ENCODE results near the gene NLGN2.
"Not testable (repeated sequence)": the region's sequence is repeated elsewhere in the genome, so short reads cannot be mapped to it uniquely, and the experiment has no call there.

The NLGN2 gene

DNA sequence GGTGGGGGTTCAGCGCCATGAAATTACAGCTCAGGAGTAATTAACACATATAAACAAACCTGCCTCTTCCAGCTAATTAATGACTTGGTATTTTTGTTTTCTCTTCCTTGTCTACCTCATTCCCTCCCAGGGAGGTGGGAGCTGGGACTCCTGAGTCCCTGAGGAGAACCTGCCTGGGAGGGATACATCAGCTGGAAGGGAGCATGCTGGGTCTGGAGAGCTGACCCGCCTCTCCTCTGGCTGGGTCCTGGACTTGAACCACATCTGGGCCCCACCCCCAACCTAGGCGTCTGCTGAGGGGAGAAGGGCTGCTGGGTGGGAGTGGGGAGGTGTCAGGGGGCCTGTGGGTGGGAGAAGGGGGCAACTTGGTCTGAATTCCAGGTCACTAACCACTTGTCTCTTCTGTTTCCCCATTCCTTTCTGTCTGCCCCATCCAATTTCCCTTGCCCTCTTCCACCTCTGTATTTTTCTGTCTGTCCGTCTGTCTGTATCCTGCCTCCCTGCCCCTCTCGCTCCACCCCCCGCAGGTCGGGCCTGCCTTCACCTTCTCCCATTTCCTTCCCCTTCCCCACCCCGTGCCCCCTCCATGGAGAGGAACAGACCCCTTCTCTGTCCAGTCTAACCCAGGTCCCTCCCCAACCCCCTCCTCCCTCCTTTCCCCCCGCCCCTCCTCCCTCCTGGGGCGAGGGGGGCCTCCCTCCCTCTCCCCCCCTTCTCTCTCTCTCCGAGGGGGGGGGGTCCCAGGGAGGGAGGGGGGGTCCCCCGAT lies at the start of gene NLGN2:
TSS of gene NLGN2 (plus strand) at position 361 of the 767 bp plus-strand sequence. CDS start 411 bp downstream, outside the sequence.
- DNase-seq: no peak

DNA sequence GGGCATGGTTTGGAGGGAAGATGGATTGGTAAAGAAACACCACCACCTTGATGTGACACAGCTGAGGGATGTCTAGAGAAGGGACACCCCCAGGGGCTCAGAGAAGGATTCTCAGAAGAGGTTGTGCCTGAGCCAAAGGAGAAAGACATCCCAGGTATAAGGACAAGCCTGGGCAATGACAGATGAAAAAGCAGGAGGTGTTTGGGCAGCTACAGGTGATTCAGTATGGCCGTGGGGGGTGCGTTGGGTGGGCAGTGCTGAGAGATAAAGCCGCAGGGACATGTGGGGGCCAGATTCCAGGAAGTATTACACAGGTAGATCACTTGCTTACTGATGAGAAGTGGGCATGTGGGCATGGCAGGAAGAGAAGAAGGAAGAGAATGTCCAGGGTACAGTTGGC lies 45.7 kb upstream of the NLGN2 start:
- no peak for DNase-seq

DNA sequence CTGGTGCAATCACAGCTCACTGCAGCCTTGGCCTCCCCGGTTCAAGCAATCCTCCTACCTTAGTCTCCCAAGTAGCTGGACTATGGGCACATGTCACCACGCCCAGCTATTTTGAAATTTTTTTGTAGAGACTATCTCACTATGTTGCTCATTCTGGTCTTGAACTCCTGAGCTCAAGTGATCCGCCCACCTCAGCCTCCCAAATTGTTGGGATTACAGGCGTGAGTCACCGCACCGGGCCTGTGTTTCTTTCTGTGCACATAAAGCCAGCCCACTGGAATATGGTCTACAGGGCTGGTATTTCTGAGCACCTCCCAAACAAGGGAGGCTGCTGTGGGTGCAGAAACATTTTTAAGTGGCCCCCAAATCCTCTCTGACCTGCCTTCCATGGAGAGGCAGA lies 44.3 kb upstream of the NLGN2 start:
- DNase-seq: no peak

DNA sequence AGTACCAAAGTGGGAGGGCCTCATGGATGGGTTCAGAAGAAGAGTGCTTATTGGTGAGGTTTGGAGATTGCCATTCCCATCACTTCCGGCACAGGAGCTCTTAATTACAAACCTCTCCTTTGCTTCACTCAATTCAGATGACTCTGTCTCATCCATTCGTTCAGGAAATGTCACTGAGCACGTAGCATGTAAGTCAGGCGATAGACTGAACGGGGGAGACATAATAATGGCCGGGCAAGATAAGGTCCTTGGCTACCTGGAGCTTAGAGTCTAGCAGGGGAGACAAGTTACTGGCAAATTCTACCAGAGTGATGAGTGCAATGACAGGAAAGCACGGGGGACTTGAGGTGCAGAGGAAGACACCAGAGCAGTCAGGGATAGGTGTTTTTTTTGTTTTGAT lies 41.7 kb upstream of the NLGN2 start:
- DNase-seq: not testable (repeated sequence)

DNA sequence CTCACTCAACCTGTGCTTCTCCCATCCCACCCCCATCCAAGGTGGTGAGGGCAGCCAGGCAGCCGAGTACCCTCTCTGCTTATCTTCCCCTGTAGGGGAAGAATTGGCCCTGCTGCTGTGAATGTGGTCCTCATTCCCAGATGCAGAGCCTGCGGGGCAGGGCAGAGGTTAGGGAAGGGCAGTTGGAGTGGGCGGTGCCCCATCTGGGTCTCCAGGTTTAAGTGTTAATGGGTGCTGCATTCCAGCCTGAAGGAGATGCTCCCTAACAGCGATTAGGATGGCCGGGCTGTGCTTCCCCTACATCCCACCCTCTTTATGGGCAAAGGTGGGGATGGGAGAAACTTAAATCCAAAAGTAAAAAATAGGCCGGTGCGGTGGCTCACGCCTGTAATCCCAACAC lies 40.6 kb upstream of the NLGN2 start:
- no peak for DNase-seq

DNA sequence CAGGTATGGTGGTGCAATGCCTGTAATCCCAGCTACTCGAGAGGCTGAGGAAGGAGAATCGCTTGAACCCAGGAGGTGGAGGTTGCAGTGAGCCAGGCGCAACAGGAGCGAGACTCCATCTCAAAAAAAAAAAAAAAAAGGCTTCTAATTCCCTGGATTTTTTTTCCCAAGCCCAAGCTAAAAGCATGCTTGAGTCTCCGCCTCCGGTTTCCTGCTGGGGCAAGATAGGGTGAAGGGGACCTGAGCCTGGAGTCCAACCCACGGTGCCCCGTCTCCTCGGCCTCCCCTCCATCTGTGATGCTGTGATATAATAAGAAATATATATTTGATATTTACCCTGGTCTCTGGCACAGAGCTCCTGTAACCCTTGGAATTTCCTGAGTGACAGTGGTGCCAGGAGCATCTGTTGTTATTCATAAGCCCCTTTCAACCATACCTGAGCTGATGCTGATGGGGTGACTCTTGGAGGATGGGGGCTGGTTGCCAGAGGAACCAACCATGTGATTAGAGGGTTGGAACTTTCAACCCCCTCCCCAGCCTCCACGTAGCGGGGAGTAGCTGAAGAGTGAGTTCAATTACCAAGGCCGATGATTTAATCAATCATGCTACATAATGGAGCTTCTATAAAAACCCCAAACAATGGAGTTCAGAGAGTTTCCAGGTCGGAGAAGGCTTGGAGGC lies 39.6 kb upstream of the NLGN2 start:
- DNase-seq: no peak

DNA sequence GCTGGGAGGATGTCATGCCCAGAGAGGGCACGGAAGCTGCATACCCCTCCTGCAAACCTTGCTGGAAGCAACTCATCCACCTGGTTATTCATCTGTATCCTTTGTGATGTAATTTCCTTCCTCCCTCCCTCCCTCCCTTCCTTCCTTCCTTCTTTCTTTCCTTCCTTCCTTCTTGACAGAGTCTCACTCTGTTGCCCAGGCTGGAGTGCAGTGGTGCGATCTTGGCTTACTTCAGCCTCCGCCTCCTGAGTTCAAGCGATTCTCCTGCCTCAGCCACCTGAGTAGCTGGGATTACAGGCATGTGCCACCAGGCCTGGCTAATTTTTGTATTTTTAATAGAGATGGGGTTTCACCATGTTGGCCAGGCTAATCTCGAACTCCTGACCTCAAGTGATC lies 39.0 kb upstream of the NLGN2 start:
- not testable (repeated sequence) for DNase-seq

DNA sequence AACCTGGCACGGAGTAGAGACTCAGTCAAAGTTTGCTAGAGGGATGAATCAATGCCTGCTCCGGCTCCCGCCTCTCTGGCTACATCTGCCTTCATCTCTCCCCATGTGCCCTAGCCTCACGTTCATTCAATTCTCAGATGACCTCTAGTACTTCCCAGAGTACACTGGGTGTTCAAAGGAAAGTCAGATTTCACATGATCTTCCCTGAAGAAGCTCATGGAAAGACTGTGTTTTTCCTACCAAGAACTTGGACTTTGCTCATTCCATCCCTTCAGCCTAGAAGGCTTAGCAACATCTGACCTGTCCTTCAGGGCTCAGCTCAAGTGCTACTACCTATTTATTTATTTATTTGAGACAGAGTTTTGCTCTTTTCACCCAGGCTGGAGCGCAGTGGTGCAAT lies 37.8 kb upstream of the NLGN2 start:
- DNase-seq: no peak

DNA sequence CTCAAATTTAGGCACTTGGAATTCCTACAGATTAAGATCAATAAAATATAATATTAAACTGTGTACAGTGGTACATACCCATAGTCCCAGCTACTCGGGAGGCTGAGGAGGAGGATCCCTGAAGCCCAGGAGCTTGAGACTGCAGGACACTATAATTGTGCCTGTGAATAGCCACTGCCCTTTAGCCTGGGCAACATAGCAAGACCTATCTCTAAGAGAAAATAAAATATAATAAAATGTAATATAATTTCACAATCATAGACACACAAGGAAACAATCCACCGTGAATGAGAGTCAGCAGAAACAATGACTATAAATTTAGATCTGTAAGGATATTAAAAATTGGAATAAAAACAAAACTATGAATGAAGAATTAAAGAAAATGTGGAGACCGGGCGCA lies 36.8 kb upstream of the NLGN2 start:
- no peak for DNase-seq

DNA sequence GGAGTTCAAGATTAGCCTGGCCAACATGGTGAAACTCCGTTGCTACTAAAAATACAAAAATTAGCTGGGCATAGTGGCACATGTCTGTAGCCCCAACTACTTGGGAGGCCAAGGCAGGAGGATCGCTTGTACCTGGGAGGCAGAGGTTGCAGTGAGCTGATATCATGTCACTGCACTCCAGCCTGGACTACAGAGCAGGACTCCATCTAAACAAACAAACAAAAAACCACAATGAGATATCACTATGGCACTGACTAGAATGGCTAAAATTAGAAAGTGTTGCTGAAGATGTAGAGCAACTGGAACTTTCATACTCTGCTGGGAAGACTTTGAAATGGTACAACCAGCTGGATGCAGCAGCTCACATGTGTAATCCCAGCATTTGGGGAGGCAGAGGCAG lies 33.3 kb upstream of the NLGN2 start:
- no peak for DNase-seq

DNA sequence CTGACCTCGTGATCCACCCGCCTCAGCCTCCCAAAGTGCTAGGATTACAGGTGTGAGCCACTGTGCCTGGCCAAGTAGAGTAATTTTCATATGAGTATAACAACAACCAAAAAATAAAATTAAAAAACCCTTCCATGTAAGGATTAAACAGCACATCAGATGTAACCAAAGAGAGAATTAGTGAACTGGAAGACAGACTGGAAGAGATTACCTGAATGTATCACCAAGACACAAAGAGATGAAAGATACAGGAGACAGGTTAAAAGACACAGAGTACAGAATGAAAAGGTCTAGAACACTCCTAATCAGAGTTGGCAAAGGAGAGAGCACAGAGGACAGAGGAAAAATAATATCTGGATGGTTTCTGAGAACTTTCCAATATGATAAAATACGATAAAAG lies 28.5 kb upstream of the NLGN2 start:
- DNase-seq: no peak

DNA sequence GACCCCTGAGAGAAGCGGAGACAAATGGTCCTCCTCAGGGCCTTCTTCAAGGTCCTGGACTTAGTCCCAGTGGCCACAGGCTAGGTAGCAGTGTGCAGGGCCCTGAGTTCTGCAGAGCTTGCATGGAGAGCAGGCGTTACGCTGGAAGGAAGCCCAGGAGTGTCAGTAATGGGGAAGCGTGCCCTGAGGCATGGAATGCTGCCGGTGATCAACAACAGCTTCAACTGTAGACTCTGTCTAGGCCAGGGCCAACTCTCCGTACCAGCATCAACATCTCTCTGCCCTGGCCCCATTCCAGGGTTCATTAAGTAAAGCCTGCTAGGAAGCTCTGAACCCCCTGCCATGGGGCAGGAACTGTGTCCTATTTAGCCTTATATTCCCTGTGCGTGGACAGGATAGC lies 27.3 kb upstream of the NLGN2 start:
- no peak for DNase-seq

DNA sequence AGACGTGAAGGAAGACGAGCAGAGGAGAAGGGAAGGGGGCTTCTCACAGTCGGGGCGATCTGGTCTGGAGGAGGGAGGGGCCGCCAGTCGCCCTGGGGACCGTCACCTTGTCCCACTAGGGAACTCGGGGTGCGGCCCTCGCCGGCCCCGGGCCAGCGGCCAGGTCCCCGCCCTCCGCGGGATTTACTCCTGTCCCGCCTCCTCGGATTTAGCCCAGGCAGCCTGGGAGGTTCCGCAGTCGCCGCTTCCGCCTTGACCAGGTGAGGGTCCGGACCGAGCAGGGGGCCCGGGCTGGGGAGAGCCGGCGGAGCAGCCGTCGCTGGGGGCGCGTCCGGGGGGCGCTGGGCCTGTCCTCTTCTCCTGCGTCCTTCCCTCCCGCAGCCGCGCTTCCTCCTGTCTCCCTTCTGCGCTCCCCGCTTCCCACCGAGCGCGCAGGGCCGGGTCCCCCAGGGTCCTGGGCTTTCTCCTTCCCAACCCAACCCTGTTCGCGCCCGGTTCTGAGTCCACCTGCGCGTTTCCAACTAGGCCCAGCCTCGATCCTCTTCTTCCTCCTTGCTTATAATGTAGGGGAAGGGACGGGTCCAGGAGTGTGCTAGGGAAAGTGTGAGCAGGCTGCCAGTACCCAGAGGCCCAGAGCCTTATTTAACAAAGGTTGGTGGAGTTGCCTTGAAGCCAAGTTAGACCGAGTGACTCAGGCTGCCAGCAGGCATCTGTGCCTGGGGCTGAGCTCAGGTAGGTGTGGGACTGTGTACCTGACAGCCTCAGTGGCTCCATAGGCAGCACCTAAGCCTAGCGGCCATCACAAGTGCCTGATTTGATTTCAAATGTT lies 26.6 kb upstream of the NLGN2 start, which contains the start of gene TNK1:
TSS of gene TNK1 (plus strand) at position 235 of the 829 bp plus-strand sequence. CDS start 1,838 bp downstream, outside the sequence.
- no peak for DNase-seq

DNA sequence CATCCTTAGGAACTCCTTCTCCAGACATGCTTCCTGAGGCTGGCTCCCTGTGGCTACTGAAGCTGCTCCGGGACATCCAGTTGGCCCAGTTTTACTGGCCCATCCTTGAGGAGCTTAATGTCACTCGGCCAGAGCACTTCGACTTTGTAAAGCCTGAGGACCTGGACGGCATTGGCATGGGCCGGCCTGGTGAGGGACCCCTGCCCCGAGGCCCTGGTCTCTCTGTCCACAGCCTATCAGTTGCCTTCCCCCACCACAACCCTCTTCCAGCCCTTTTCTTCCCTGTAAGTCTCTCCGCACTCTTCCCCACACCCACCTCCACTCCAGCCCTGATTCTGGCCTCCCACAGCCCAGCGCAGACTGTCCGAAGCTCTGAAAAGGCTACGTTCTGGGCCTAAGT lies 24.7 kb upstream of the NLGN2 start:
- DNase-seq: no peak

DNA sequence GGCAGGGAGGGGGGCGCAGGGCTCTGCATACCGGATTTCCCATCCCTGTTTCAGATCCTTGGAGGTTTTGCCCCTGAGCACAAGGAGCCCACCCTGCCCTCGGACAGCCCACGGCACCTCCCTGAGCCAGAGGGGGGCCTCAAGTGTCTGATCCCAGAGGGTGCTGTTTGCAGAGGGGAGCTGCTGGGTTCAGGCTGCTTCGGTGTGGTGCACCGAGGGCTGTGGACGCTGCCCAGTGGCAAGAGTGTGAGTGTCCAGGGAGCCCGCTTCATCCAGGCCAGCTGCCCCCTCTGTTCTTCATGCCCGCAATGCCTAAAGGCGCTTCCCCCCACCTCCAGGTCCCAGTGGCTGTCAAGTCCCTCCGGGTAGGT lies 24.3 kb upstream of the NLGN2 start:
- no peak for DNase-seq

DNA sequence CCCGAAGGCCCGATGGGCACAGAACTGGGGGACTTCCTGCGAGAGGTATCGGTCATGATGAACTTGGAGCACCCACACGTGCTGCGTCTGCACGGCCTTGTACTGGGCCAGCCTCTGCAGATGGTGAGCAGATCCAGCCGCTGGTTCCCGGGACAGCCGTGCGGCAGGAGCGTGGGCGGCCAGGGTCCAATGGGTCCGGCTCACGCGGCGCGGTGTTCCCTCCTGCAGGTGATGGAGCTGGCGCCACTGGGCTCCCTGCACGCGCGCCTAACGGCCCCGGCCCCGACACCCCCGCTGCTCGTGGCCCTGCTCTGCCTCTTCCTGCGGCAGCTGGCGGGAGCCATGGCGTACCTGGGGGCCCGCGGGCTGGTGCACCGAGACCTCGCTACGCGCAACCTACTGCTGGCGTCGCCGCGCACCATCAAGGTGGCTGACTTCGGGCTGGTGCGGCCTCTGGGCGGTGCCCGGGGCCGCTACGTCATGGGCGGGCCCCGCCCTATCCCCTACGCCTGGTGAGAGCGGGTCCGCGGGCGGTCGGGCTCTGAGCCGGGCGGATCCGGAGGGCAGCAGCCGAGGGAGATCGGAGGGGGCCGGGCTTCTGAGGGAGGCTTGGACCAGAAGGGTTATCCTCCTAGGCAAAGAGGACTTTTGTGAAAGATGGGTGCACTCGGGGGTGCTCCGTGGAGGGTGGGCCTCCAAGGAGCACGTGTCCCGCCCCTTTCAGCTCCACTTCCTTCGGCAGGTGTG lies 23.7 kb upstream of the NLGN2 start:
- peak; percentile 70 for DNase-seq

DNA sequence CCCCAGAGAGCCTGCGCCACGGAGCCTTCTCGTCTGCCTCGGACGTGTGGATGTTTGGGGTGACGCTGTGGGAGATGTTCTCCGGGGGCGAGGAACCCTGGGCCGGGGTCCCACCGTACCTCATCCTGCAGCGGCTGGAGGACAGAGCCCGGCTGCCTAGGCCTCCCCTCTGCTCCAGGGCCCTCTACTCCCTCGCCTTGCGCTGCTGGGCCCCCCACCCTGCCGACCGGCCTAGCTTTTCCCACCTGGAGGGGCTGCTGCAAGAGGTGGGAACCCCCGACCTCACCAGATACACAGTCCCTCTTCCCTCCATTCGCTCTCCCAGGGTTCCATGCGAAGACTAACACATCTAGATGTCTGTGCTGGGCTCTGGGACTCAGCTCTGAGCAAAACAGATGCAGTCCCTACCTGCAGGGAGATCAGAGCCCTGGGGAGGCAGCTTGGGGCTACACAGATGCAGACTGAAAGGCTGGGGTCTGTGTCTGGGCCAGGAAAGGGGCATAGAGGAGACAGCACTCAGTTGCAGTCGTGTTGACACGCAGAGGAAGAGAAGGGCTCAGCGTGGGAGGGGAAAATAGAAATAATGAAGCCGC lies 23.1 kb upstream of the NLGN2 start:
- DNase-seq: no peak

DNA sequence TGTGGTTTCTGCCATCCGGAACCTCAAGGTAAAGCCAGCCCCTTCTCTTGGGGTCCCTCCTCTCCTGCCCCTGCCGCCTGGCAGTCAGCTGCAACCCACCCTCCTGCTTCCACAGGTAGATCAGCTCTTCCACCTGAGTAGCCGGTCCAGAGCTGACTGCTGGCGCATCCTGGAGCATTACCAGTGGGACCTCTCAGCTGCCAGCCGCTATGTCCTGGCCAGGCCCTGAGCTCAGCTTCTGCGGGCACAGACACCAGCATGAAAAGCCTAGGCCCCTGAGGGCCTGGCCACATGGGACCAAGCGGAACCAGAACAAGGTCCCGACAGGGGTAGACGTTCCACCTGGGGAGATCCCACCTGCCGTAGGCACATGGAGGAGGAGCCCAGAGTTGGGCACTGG lies 18.8 kb upstream of the NLGN2 start:
- no peak for DNase-seq

DNA sequence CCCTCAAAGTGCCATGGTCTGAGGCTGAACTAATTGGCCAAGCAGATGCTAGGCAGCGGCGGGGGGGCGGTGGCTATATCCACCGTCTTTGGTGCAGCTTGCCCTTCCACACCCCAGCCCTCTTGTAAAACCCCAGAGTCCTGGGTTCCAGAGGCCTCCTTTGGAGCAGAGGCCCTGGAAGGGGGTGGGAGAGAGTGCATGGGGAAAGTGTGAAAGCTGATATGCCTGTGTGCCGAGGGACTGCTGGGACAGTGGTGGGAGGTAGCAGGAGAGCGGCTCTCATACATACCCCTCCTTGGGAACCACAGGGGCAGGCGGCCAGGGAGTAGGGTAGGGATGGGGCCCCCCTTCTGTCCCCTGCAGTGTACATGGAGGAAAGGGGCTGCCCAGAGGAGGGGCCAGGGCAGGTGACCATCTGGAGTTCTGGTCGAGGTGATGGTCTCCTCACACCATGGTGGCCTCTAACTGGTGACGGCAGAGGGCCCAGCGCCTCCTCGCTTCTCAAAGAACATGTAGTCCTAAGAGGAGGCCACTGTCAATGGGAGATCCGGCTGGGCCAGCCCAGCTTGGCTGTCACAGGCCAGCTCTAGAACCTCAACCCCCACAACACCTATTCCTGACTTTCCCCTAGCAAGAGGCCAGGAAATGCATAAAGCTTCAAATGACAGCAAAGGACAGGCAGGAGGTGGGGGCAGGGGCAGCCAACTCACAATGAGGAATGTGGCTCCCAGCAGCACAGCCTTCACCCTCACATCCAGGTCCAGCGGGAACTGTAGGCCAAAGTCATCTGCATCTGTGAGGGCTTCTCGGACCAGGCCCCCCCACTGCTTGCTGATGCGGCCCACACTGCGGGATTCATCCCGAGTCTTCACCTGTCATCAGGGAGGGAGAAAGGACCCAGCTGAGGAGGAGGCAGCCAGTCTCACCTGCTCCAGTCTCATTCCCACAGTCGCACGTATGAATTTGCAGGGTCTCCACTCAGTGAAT lies 17.4 kb upstream of the NLGN2 start:
- DNase-seq: no peak

DNA sequence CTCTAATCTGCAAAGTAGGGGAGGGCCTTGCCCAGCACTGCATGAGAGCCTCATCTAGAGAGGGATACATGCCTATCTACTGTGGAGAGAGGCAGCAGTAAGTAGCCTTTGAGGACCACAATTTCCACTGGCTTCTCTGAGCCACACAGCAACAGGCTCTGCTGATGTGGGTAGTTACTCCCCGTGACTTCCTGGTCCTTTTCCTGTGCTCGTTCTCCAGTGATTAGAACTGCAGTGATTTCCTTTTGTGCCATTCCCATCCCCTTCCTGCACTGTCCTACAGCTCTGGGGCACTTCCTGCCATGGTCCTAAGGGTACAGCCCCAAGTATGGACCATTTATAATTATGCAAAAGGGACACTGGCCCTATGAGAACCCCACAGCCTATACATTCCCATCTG lies 16.3 kb upstream of the NLGN2 start:
- DNase-seq: no peak

Measured in CD4-positive, alpha-beta T cell treated with Interleukin-4 for 4 hours (primary cell).